Measurements from ENCODE around the gene PCSK5. TPM values are rescaled to one million over a fixed set of nuclear protein-coding genes. Genes with fewer than 3 reads are reported as not detected.

Gene PCSK5
- total and polyA plus RNA-seq, 2 of the 8 experiments (the other 6 are each of a cell fraction or from before 2014, with no cell fraction given), result 5.5 to 10.7 TPM

DNA sequence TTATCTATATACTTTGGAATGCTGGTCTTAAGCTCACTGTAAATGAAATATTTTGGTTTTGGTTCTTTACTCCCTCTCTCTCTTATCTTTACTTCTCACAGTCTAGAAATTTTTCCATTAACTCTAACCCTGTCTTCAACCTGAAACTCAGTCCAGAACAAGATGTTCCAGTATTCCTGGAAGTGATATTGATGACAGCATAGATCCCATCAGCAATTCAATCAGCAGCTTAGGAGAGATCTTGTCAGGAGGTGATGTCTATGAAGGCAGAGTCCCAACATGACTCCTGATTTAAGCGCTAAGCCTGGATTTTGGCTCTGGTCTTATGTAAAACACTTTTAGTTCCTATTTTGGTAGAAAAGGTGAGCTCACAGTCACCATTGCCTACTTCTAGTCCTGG is 451.1 kb downstream of the PCSK5 start:
- 95% methylated on average over 1 of the region's 1 CpG; no CpG with 5 or more reads in 1 of the 2 experiments for WGBS, 2 experiments (ENCODE audit: extremely low coverage in 1 of 2, insufficient coverage in 1 of 2, insufficient read length in 1 of 2, insufficient replicate concordance in 2 of 2, low coverage in 1 of 2, low lambda C conversion rate in 2 of 2, missing lambda C conversion rate in 1 of 2)
- ChIA-PET POLR2A (ENCODE audit: partially characterized antibody) (no interaction called here), CTCF (ENCODE audit: partially characterized antibody) (interaction anchor here (0.7 kb wide), 1 partner anchor 14 kb away, joined by 4 read pairs; no protein-coding TSS in a partner anchor)

More for the DNA sequence above, 451.1 kb downstream of the PCSK5 start:
- no peak overlapping the region for H3K14ac ChIP-seq (ENCODE audit: insufficient read length)
- H3K27ac ChIP-seq (ENCODE audit: low read depth, low read length), result no peak overlapping the region
- no peak overlapping the region for H2AK5ac ChIP-seq (ENCODE audit: low read depth, low read length)
- no peak overlapping the region for H2BK12ac ChIP-seq (ENCODE audit: low read depth, low read length)
- no peaks in the 10 kb centered on the region for H3K36me3 ChIP-seq (ENCODE audit: control insufficient read depth in 2 of 4, insufficient read depth in 4 of 4, low read length in 3 of 4)
- no peaks in the 10 kb centered on the region for H3K9me3 ChIP-seq (ENCODE audit: insufficient read depth in 2 of 2, low read depth in 1 of 2, low read length in 1 of 2)
- no peak overlapping the region for H2BK5ac ChIP-seq (ENCODE audit: low read depth, low read length)
- no peak overlapping the region for H3K18ac ChIP-seq (ENCODE audit: extremely low read depth, low read length)
- H3K4me3 ChIP-seq (ENCODE audit: extremely low read depth in 1 of 4, insufficient read depth in 2 of 4, low read depth in 3 of 4, low read length in 4 of 4), result no peak overlapping the region
- no peaks in the 10 kb centered on the region for H3K27me3 ChIP-seq (replicated peaks in 1 of 4; ENCODE audit: control insufficient read depth in 3 of 4, extremely low read depth in 1 of 4, insufficient read depth in 3 of 4, low read length in 3 of 4)
- H3K4ac ChIP-seq (replicated peaks; ENCODE audit: insufficient read length, low read depth, low read length), result no peak overlapping the region
- no peaks in the 10 kb centered on the region for H3K23me2 ChIP-seq (ENCODE audit: low read depth, low read length)
- H3K79me2 ChIP-seq (ENCODE audit: control insufficient read depth in 1 of 2, insufficient read depth in 2 of 2, low read length in 2 of 2), result no peaks in the 10 kb centered on the region
- DNase-seq (ENCODE audit: low read depth in 1 of 2, low spot score in 2 of 2) (no peak), FAIRE-seq (no peak)
- TF ChIP-seq, protein P1, sequence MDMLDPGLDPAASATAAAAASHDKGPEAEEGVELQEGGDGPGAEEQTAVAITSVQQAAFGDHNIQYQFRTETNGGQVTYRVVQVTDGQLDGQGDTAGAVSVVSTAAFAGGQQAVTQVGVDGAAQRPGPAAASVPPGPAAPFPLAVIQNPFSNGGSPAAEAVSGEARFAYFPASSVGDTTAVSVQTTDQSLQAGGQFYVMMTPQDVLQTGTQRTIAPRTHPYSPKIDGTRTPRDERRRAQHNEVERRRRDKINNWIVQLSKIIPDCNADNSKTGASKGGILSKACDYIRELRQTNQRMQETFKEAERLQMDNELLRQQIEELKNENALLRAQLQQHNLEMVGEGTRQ (IDR thresholded peaks at IDR 0.05; ENCODE audit: low read length), result no peak
- TF ChIP-seq SIN3A (conservative IDR thresholded peaks at IDR 0.05 in 1 of 2, IDR thresholded peaks at IDR 0.05 in 1 of 2; ENCODE audit: low read depth in 1 of 2, low read length in 2 of 2) (no peak), SP1 (IDR thresholded peaks at IDR 0.05; ENCODE audit: low read depth, low read length) (no peak), CBX8 (IDR thresholded peaks at IDR 0.05; ENCODE audit: borderline replicate concordance, low read depth, low read length) (no peak), SAP30 (IDR thresholded peaks at IDR 0.05; ENCODE audit: insufficient read depth, insufficient replicate concordance, low read length) (no peak)
- TF ChIP-seq, protein P2, sequence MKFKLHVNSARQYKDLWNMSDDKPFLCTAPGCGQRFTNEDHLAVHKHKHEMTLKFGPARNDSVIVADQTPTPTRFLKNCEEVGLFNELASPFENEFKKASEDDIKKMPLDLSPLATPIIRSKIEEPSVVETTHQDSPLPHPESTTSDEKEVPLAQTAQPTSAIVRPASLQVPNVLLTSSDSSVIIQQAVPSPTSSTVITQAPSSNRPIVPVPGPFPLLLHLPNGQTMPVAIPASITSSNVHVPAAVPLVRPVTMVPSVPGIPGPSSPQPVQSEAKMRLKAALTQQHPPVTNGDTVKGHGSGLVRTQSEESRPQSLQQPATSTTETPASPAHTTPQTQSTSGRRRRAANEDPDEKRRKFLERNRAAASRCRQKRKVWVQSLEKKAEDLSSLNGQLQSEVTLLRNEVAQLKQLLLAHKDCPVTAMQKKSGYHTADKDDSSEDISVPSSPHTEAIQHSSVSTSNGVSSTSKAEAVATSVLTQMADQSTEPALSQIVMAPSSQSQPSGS (IDR thresholded peaks at IDR 0.05; ENCODE audit: low read length), result no peak
- no peak overlapping the region for H4K8ac ChIP-seq (ENCODE audit: extremely low read depth, insufficient read depth, low read length)
- no peaks in the 10 kb centered on the region for H3K79me1 ChIP-seq (ENCODE audit: low read depth, low read length)
- H3K4me1 ChIP-seq (replicated peaks in 1 of 4; ENCODE audit: control insufficient read depth in 3 of 4, insufficient read depth in 4 of 4, low read length in 3 of 4), result no peaks in the 10 kb centered on the region
- H2BK120ac ChIP-seq (replicated peaks; ENCODE audit: low read depth, low read length), result no peak overlapping the region
- H4K91ac ChIP-seq (replicated peaks; ENCODE audit: insufficient read length, low read length), result no peak overlapping the region
- H4K5ac ChIP-seq (ENCODE audit: insufficient read length, low read depth, low read length), result no peak overlapping the region
- no peak overlapping the region for H2BK20ac ChIP-seq (ENCODE audit: low read length)
- H2AFZ ChIP-seq (ENCODE audit: low read length), result no peak overlapping the region
- H4K20me1 ChIP-seq (replicated peaks in 1 of 2; ENCODE audit: control insufficient read depth in 1 of 2, insufficient read depth in 2 of 2, low read length in 2 of 2), result no peaks in the 10 kb centered on the region
- no peak overlapping the region for H2BK15ac ChIP-seq (ENCODE audit: low read length)
- no peak overlapping the region for H3K9ac ChIP-seq (replicated peaks in 1 of 4; ENCODE audit: extremely low read depth in 1 of 4, low read depth in 3 of 4, low read length in 3 of 4)
- no peak overlapping the region for H3K4me2 ChIP-seq (ENCODE audit: insufficient read depth in 1 of 2, low read depth in 2 of 2, low read length in 2 of 2)
- H3K23ac ChIP-seq (ENCODE audit: insufficient read length), result no peak overlapping the region
- H3K56ac ChIP-seq (replicated peaks; ENCODE audit: insufficient read length, low read depth, low read length), result no peak overlapping the region
